Epithelial cell of esophagus (primary cell): ENCODE measurements around the gene TMC8.
A peak's percentile ranks its signal among the peaks of the same experiment; 100 is the strongest.

ENCODE experiments used
- DNase-seq: peaks from one replicate; pipeline ENCODE4 v3.0.0; 2010; ENCODE audit warnings: low read depth
- H3K4me3 ChIP-seq: 2 replicates; pipeline ENCODE4 v1.5.1; 2011; ENCODE audit warnings: mild to moderate bottlenecking, low read length, control low read depth
- CTCF ChIP-seq: IDR thresholded peaks from 2 replicates; pipeline ENCODE4 v1.5.1; 2011; ENCODE audit warnings: low read depth, mild to moderate bottlenecking, low read length, control low read depth, inconsistent platforms; ENCODE audit not compliant: insufficient read depth; ENCODE audit errors: missing control alignments

The TMC8 gene

GRCh38 chr17:78108726-78109488 lies 21.7 kb upstream of the TMC8 start:
- no peak for DNase-seq
- TF ChIP-seq CTCF = no peak
- H3K4me3 ChIP-seq = no peak overlapping the region

DNA sequence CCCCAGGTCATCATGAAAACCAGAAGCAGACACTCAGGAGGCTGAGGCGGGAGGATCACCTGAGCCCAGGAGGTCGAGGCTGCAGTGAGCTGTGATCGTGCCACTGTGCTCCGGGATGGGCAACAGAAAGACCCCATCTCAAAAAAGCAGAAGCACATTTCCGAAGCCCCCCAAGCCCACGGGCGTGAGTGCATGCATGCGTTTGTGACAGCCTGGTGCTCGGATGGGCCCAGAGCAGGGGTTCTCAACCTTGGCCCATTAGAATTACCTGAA lies 21.1 kb upstream of the TMC8 start:
- DNase-seq = no peak
- TF ChIP-seq CTCF = no peak
- no peak overlapping the region for H3K4me3 ChIP-seq

GRCh38 chr17:78110363-78111015 lies 20.1 kb upstream of the TMC8 start:
- no peak for DNase-seq
- no peak overlapping the region for H3K4me3 ChIP-seq
- TF ChIP-seq CTCF = no peak

DNA sequence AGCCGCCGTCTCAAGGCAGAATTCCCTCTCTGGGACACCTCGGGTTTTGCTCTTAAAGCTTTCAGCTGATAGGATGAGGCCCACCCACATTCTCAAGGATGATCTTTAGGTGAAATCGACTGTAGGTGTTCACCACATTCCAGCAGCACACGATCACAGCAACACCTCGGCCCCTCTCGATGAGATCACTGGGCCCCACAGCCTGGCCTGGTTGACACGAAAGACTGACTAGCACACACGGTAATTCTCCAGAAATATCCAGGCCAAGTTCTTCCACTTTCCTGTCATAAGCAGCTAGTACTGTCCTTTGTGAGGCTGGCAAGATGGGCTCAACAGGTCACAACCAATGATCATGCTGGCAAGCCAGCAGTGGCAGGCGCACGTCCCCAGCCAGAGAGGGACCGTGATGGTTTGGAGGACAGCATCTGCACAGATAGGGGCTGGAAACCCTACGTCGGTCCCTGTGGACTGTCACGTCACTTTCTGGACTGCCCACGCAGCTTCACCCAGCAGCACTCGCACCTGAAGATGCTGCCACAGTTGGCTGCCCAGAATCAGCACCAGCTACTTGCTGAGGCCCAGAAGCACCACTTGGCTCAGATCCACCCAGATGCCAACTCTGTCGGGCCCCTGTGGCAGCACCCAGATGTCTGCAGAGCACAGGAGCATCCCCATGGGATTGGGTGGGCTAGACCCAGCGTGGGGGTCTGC lies 19.4 kb upstream of the TMC8 start:
- TF ChIP-seq CTCF = no peak
- no peak overlapping the region for H3K4me3 ChIP-seq
- DNase-seq = no peak

DNA sequence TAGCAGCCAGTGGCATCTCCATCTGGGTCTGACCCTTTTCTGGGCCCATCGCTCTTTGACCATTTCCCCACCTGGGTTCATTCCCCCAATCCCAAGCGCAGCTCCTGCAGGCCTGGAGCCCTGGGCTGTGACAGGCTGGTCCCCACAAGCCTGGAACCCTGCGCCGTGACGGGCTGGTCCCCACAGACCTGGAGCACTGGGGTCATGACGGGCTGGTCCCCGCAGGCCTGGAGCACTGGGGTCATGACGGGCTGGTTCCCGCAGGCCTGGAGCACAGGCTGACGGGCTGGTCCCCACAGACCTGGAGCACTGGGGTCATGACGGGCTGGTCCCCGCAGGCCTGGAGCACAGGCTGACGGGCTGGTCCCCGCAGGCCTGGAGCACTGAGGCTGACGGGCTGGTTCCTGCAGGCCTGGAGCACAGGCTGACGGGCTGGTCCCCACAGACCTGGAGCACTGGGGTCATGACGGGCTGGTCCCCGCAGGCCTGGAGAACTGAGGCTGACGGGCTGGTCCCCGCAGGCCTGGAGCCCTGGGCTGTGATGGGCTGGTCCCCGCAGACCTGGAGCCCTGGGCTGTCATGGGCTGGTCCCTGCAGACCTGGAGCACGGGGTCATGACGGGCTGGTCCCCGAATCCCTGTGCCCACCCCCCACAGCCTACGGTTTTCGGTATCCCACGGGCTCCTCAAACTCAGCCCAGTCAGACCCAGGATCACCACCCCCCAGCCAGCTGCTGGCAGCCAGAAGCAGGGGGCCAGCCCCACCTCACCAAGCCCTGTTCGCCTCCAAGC lies 18.6 kb upstream of the TMC8 start:
- no peak overlapping the region for H3K4me3 ChIP-seq
- DNase-seq = no peak
- no peak for TF ChIP-seq CTCF

- peak; percentile 91 for TF ChIP-seq CTCF
- DNase-seq = peak; percentile 56
- H3K4me3 ChIP-seq = no peak overlapping the region
Observed at GRCh38 chr17:78112518-78113471, 17.8 kb upstream of the TMC8 start.
